Measurements from ENCODE around the gene AGPS.

The AGPS gene

GRCh38 chr2:177496921-177497320, 104.3 kb downstream of the AGPS start:
- H3K27me3 ChIP-seq (ENCODE audit: insufficient read depth, poor library complexity, severe bottlenecking), result no peaks in the 10 kb centered on the region
- no peak overlapping the region for H3K27ac ChIP-seq (replicated peaks)
- no peak for DNase-seq (ENCODE audit: low read depth in 1 of 2, low spot score in 1 of 2)
- TF ChIP-seq SPI1 (IDR thresholded peaks at IDR 0.05; ENCODE audit: borderline replicate concordance, low read depth) (no peak), CTCF (IDR thresholded peaks at IDR 0.05; ENCODE audit: insufficient read depth, low read length) (no peak), GABPA (IDR thresholded peaks at IDR 0.05; ENCODE audit: low read depth) (no peak), REST (IDR thresholded peaks at IDR 0.05; ENCODE audit: insufficient replicate concordance, low read depth) (no peak), POLR2AphosphoS5 (IDR thresholded peaks at IDR 0.05; ENCODE audit: low read depth) (no peak)
- no peak overlapping the region for H3K4me3 ChIP-seq (replicated peaks; ENCODE audit: insufficient read depth, low read length)

GRCh38 chr2:177501186-177501585, 108.6 kb downstream of the AGPS start:
- Histone ChIP-seq H3K27ac (replicated peaks) (no peak overlapping the region), H3K4me3 (replicated peaks; ENCODE audit: insufficient read depth, low read length) (no peak overlapping the region), H3K27me3 (ENCODE audit: insufficient read depth, poor library complexity, severe bottlenecking) (no peaks in the 10 kb centered on the region)
- no peak for DNase-seq (ENCODE audit: low read depth in 1 of 2, low spot score in 1 of 2)
- TF ChIP-seq POLR2AphosphoS5 (IDR thresholded peaks at IDR 0.05; ENCODE audit: low read depth) (no peak), CTCF (IDR thresholded peaks at IDR 0.05; ENCODE audit: insufficient read depth, low read length) (no peak), REST (IDR thresholded peaks at IDR 0.05; ENCODE audit: insufficient replicate concordance, low read depth) (no peak), SPI1 (IDR thresholded peaks at IDR 0.05; ENCODE audit: borderline replicate concordance, low read depth) (no peak), GABPA (IDR thresholded peaks at IDR 0.05; ENCODE audit: low read depth) (no peak)

- no peak for DNase-seq (ENCODE audit: low read depth in 1 of 2, low spot score in 1 of 2)
- TF ChIP-seq CTCF (IDR thresholded peaks at IDR 0.05; ENCODE audit: insufficient read depth, low read length) (no peak), REST (IDR thresholded peaks at IDR 0.05; ENCODE audit: insufficient replicate concordance, low read depth) (no peak)
- Histone ChIP-seq H3K4me3 (replicated peaks; ENCODE audit: insufficient read depth, low read length) (no peak overlapping the region), H3K27ac (replicated peaks) (no peak overlapping the region), H3K27me3 (ENCODE audit: insufficient read depth, poor library complexity, severe bottlenecking) (no peaks in the 10 kb centered on the region)
Observed at GRCh38 chr2:177506505-177506904, 113.9 kb downstream of the AGPS start.
